ENCODE results near the gene GFAP. TPM values are rescaled to one million over a fixed set of nuclear protein-coding genes. Genes with fewer than 3 reads are reported as not detected.

Gene GFAP
- polyA plus RNA-seq, 3 donors: 0.03 to 0.33 (median 0.18) TPM

GRCh38 chr17:44960691-44961090 is 45.4 kb upstream of the GFAP start:
- 94% methylated on average over 2 of the region's 2 CpGs for WGBS (ENCODE audit: insufficient coverage)
- Histone ChIP-seq H3K9me3 (replicated peaks in 1 of 2; ENCODE audit: control insufficient read depth in 1 of 2, insufficient read depth in 1 of 2, low read length in 2 of 2) (no peaks in the 10 kb centered on the region), H3K4me3 (replicated peaks in 1 of 3; ENCODE audit: low read depth in 2 of 3, low read length in 3 of 3) (no peak overlapping the region), H3K9ac (ENCODE audit: insufficient read depth, low read length, poor library complexity, severe bottlenecking) (no peak overlapping the region), H2AFZ (ENCODE audit: insufficient read depth, low read depth, low read length, poor library complexity, severe bottlenecking) (no peak overlapping the region), H3K27ac (ENCODE audit: low read depth in 1 of 2, low read length in 2 of 2) (no peak overlapping the region), H3K4me1 (ENCODE audit: control insufficient read depth in 1 of 2, insufficient read depth in 2 of 2, low read length in 2 of 2) (no peaks in the 10 kb centered on the region), H3K36me3 (replicated peaks in 1 of 2; ENCODE audit: control insufficient read depth in 1 of 2, insufficient read depth in 2 of 2, low read length in 2 of 2) (no peaks in the 10 kb centered on the region), H3K4me2 (replicated peaks; ENCODE audit: extremely low read depth, low read length, poor library complexity, severe bottlenecking) (no peak overlapping the region), H3K79me2 (ENCODE audit: insufficient read depth, low read length) (no peaks in the 10 kb centered on the region), H4K20me1 (ENCODE audit: insufficient read depth, low read length) (no peaks in the 10 kb centered on the region), H3K27me3 (ENCODE audit: control insufficient read depth in 2 of 2, insufficient read depth in 2 of 2, low read length in 2 of 2) (peaks cover 25 to 82% of the 10 kb centered on the region in 2 donors)
- Mint-ChIP-seq H3K36me3 (peaks cover under 1 to 7% of the 10 kb centered on the region in 2 donors), H3K27me3 (ENCODE audit: low read depth in 3 of 3) (peaks cover 61 to 96% (median 79%) of the 10 kb centered on the region in 3 donors), H3K27ac (no peak overlapping the region), H3K4me1 (peaks cover 6% of the 10 kb centered on the region), H3K4me3 (peak overlapping the region in 1 of 2 donors; percentile 59), H3K9me3 (peaks cover 0 to 9% (median 2%) of the 10 kb centered on the region in 7 donors)
- DNase-seq: no peak
- intact Hi-C loops (cut with micrococcal nuclease): no loop called here
- TF ChIP-seq CTCF (IDR thresholded peaks at IDR 0.05): no peak

- peaks cover 22 to 80% of the 10 kb centered on the region in 2 donors for H3K27me3 ChIP-seq (ENCODE audit: control insufficient read depth in 2 of 2, insufficient read depth in 2 of 2, low read length in 2 of 2)
- Mint-ChIP-seq H3K4me1 (peaks cover 3% of the 10 kb centered on the region), H3K36me3 (peaks cover 0 to 3% of the 10 kb centered on the region in 2 donors), H3K9me3 (peaks cover 0 to 7% (median 0%) of the 10 kb centered on the region in 7 donors), H3K27me3 (ENCODE audit: low read depth in 3 of 3) (peaks cover 54 to 95% (median 72%) of the 10 kb centered on the region in 3 donors), H3K27ac (no peak overlapping the region), H3K4me3 (peak overlapping the region in 1 of 2 donors; percentile 53)
- intact Hi-C loops (cut with micrococcal nuclease): no loop called here
- H3K4me3 ChIP-seq (replicated peaks in 1 of 3; ENCODE audit: low read depth in 2 of 3, low read length in 3 of 3): no peak overlapping the region
- no peaks in the 10 kb centered on the region for H3K36me3 ChIP-seq (replicated peaks in 1 of 2; ENCODE audit: control insufficient read depth in 1 of 2, insufficient read depth in 2 of 2, low read length in 2 of 2)
- no peak overlapping the region for H3K27ac ChIP-seq (ENCODE audit: low read depth in 1 of 2, low read length in 2 of 2)
- 7% methylated on average over 41 of the region's 56 CpGs for WGBS (ENCODE audit: insufficient coverage)
- TF ChIP-seq CTCF (IDR thresholded peaks at IDR 0.05): no peak
- H3K4me1 ChIP-seq (ENCODE audit: control insufficient read depth in 1 of 2, insufficient read depth in 2 of 2, low read length in 2 of 2): no peaks in the 10 kb centered on the region
- no peaks in the 10 kb centered on the region for H3K9me3 ChIP-seq (replicated peaks in 1 of 2; ENCODE audit: control insufficient read depth in 1 of 2, insufficient read depth in 1 of 2, low read length in 2 of 2)
- H2AFZ ChIP-seq (ENCODE audit: insufficient read depth, low read depth, low read length, poor library complexity, severe bottlenecking): peak overlapping the region; percentile 35
- DNase-seq: no peak
- H4K20me1 ChIP-seq (ENCODE audit: insufficient read depth, low read length): no peaks in the 10 kb centered on the region
- no peaks in the 10 kb centered on the region for H3K79me2 ChIP-seq (ENCODE audit: insufficient read depth, low read length)
- H3K9ac ChIP-seq (ENCODE audit: insufficient read depth, low read length, poor library complexity, severe bottlenecking): no peak overlapping the region
- H3K4me2 ChIP-seq (replicated peaks; ENCODE audit: extremely low read depth, low read length, poor library complexity, severe bottlenecking): no peak overlapping the region
These were observed 44.7 kb upstream of the GFAP start for GRCh38 chr17:44959821-44960531.
